Gastroesophageal sphincter (tissue), 3 donors: ENCODE results near the gene ESPNL.

Experiments used
- POLR2A ChIP-seq, 2 donors: fragments of 450-650 bp; IDR thresholded peaks; one replicate each; pipeline ENCODE4 v1.6.1; 2017; ENCODE audit warnings: antibody characterized with exemption in 2 of 2, mild to moderate bottlenecking in 2 of 2, moderate library complexity in 1 of 2
- TF ChIP-seq, protein P1 (sequence below), 4 experiments: fragments of 200-600 bp in 2 of 4; fragments of 450-650 bp in 2 of 4; sonication (generic) in 1 of 4; IDR thresholded peaks; one replicate each; pipeline ENCODE4 v1.5.1; 2017 to 2019; ENCODE audit warnings: antibody characterized with exemption in 4 of 4, mild to moderate bottlenecking in 2 of 4, moderate library complexity in 2 of 4

DNA sequence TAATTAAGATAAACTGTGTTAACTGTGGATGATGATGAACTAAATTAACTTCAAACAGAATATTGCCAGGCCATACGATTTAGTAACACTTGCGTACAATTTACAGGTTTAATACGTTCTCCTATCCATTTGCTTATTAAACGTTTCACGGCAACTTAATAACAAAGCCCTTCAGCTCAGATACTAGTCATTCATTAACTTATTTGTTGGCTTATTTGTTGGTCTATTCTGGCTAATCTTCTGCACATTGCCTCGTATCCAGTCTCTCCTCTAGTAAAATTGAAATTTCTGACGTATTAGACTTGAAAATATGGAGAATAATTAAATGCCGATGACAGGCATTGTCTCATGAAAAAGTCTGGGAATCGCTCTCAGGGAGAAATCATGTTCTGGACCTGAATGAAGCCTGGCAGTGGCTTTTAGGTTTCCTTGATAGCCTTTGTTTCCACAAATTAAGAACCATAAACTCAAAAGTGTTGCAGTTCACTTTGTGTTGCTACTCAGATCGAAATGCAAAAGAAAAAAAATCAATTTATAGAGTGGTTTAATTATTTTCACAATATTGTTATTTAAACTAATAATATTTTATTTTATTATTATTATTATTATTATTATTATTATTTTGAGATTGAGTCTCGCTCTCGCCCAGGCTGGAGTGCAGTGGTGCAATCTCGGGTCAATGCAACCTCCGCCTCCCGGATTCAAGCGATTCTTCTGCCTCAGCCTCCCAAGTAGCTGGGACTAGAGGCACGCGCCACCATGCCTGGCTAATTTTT is 34.9 kb upstream of the ESPNL start:
- TF ChIP-seq, protein P1, sequence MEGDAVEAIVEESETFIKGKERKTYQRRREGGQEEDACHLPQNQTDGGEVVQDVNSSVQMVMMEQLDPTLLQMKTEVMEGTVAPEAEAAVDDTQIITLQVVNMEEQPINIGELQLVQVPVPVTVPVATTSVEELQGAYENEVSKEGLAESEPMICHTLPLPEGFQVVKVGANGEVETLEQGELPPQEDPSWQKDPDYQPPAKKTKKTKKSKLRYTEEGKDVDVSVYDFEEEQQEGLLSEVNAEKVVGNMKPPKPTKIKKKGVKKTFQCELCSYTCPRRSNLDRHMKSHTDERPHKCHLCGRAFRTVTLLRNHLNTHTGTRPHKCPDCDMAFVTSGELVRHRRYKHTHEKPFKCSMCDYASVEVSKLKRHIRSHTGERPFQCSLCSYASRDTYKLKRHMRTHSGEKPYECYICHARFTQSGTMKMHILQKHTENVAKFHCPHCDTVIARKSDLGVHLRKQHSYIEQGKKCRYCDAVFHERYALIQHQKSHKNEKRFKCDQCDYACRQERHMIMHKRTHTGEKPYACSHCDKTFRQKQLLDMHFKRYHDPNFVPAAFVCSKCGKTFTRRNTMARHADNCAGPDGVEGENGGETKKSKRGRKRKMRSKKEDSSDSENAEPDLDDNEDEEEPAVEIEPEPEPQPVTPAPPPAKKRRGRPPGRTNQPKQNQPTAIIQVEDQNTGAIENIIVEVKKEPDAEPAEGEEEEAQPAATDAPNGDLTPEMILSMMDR (IDR thresholded peaks at IDR 0.05): no peak
- no peak for TF ChIP-seq POLR2A (IDR thresholded peaks at IDR 0.05)
